Duodenal mucosa (tissue), 2 donors: ENCODE data around the gene CROCC2.

ENCODE experiments used
- H3K27ac ChIP-seq: one replicate; pipeline ENCODE4 v1.7.0; 2013; ENCODE audit warnings: low read depth, low read length
- H3K27me3 ChIP-seq, 2 donors: one replicate each; pipeline ENCODE4 v1.7.0; 2013; ENCODE audit warnings: low read length in 2 of 2, control low read depth in 1 of 2; ENCODE audit not compliant: insufficient read depth in 2 of 2, control insufficient read depth in 1 of 2
- H3K36me3 ChIP-seq, 2 donors: one replicate each; pipeline ENCODE4 v1.7.0; 2013; ENCODE audit warnings: low read length in 2 of 2, control low read depth in 1 of 2; ENCODE audit not compliant: insufficient read depth in 2 of 2, control insufficient read depth in 1 of 2
- H3K4me1 ChIP-seq, 2 donors: one replicate each; pipeline ENCODE4 v1.7.0; 2013; ENCODE audit warnings: low read length in 2 of 2, control low read depth in 1 of 2; ENCODE audit not compliant: insufficient read depth in 2 of 2, control insufficient read depth in 1 of 2
- H3K4me3 ChIP-seq, 2 donors: one replicate each; pipeline ENCODE4 v1.7.0; 2013; ENCODE audit warnings: low read length in 2 of 2, low read depth in 1 of 2
- H3K9ac ChIP-seq, 2 donors: one replicate each; pipeline ENCODE4 v1.7.0; 2013; ENCODE audit warnings: low read length in 2 of 2, low read depth in 1 of 2
- H3K9me3 ChIP-seq, 2 donors: one replicate each; pipeline ENCODE4 v1.7.0; 2013; ENCODE audit warnings: low read length in 2 of 2, control low read depth in 1 of 2; ENCODE audit not compliant: control insufficient read depth in 1 of 2

The CROCC2 gene

DNA sequence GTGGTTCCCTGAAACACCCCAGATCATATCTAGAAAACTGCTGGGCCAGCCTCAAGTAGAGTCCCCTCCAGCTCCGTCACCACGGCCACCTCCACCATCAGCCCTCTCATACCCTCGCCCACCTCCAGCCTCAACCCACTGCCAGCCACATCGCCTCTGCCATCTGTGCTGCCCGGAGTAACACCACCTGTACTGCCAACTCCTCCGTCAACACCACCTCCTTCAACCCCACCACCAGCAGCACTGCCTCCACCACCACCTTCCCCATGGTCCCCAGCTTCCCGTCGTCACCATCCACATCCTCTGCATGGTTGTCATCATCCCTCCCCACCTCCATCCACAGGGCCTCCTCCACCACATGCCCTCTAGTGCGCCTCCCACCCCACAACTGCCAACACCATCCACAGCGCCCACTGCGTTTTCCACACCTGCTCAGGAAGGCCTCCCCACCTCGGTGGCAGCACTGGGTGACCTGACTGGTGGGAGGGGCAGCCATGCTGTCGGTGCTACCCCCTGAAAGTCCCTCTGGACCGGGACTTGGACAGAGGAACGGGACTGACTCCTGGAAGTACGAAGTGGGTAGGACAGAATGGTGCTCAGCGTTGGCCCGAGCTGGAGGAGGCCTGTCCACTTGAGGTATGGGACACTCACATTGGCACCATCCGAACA is 93.9 kb downstream of the CROCC2 start:
- Histone ChIP-seq H3K4me3 (peak overlapping the region; percentile 37 to 40), H3K4me1 (peaks cover 2 to 18% of the 10 kb centered on the region in 2 donors), H3K36me3 (peaks cover 0 to 9% of the 10 kb centered on the region in 2 donors), H3K9me3 (peaks cover 11 to 16% of the 10 kb centered on the region in 2 donors), H3K27ac (no peak overlapping the region), H3K27me3 (no peaks in the 10 kb centered on the region), H3K9ac (no peak overlapping the region)

DNA sequence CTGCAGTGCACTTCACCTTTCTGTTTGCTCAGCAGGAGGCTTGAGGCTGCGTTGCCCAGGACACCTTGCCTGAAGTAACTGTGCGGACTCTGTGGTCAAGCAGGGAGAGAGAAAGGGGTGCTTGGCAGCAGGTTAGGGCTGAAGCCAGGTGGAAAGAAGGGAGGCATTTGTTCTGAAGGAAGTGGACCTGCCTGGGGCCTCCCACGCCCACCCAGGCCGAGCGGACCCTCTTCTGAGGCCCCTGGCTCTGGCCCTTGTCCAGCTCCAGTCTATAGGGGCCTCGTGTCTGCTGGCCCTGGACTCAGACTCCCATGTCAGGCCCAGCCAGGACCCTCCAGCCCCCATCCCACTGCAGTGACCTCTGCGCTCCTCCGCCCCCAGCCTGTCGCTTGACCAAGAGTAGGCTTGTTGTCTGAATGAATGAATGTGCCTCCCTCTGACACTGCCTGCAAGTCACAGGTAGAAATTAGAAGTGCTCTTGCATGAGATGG is 94.7 kb downstream of the CROCC2 start:
- H3K27ac ChIP-seq = no peak overlapping the region
- H3K9ac ChIP-seq = no peak overlapping the region
- H3K9me3 ChIP-seq = peaks cover 12 to 20% of the 10 kb centered on the region in 2 donors
- no peaks in the 10 kb centered on the region for H3K27me3 ChIP-seq
- H3K36me3 ChIP-seq = peaks cover 0 to 9% of the 10 kb centered on the region in 2 donors
- H3K4me1 ChIP-seq = peaks cover 0 to 12% of the 10 kb centered on the region in 2 donors
- H3K4me3 ChIP-seq = no peak overlapping the region

DNA sequence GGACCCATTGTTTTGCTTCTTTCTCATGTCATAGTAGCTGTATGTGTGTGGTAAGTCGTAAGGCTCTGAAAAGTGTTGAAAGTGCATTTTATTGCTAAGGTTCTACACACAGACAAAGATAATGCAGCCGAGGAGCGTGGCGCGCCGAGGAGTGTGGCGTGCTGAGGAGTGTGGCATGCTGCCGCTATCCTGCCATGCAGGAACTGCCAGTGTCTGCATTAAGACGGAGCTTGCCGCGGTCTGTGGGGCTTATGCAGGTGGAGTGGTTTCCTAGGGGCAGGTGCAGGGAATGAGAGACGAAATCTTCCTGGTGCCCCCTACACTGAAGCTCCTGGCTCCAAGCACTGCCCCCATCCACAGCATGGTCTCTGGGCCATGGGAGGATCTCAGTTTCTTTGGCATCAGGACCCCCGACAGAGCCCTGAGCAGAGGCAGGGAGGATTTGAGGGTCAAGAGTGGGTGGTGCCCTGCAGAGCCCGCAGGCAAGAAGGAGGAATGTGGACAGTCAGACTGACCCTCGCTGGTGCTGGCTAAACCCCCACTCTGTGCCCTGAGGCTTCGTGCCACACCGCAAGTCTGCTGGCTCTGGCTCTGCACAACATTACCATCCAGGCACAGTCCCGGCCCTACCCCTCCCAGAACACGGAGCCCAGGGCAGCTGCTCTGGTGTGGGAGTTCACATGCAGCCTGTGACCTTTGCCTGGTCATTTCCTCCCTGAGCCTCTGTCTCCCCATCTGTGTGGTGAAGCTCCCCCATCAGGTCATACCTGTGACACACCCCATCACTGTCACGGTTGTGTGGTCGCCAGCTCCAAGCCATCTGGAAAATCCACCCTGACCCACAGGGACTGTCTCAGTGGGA is 95.5 kb downstream of the CROCC2 start:
- H3K4me3 ChIP-seq = no peak overlapping the region
- no peak overlapping the region for H3K27ac ChIP-seq
- peaks cover 0 to 12% of the 10 kb centered on the region in 2 donors for H3K4me1 ChIP-seq
- H3K27me3 ChIP-seq = no peaks in the 10 kb centered on the region
- peaks cover 0 to 9% of the 10 kb centered on the region in 2 donors for H3K36me3 ChIP-seq
- peaks cover 12 to 20% of the 10 kb centered on the region in 2 donors for H3K9me3 ChIP-seq
- H3K9ac ChIP-seq = no peak overlapping the region

DNA sequence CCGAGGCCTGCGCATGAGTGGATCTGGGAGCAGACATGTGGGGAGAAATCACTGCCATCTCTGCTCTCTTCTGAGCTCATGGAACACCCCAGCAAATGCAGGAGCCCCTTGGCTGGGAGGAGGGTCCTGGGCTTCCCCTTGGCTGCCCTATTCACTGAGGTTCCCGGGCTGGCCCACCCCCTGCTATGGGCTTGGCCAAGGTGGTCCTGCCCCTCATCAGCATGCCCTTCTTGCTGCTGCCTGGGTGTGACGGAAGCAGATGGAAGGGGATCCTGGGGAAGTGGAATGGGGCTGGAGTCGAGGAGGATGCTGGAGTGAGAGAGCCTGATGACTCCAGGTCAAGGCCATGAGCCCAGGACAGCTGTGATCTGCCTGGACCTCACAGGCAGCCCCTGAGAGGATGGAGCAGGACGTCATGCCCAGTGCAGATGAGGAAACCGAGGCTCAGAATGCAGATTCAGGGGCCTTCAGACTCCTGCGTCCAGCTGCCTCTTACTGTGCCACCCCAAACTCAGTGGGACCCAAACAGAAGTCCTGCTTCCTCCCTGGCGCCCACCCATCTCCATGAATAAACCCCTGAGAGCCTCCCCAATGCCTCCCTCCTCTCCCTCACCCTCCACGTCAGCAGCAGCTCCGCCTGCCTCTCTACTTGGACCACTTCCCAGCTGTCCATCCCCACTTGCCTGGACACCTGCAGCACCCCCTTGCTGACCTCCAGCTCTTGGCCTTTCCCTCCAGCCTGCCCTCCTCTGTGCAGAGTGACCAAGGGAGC is 96.3 kb downstream of the CROCC2 start:
- Histone ChIP-seq H3K36me3 (peaks cover 0 to 9% of the 10 kb centered on the region in 2 donors), H3K4me3 (no peak overlapping the region), H3K4me1 (peaks cover 0 to 11% of the 10 kb centered on the region in 2 donors), H3K27me3 (no peaks in the 10 kb centered on the region), H3K27ac (no peak overlapping the region), H3K9me3 (peaks cover 12 to 20% of the 10 kb centered on the region in 2 donors), H3K9ac (no peak overlapping the region)

DNA sequence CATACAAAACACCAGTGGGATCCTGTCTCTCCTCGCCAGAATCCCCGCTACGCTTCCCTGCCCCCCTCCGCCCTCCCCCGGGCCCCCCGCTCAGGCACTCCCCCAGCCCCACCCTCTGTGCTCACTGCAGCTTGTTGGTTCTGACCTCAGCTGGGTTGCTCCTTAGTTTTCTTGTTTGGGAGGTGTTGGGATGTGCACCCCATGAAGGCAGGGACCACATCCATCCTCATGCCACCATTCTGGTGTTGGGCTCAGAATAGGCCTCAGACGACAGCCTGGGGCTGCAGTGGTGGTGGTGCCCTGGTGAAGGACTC is 96.9 kb downstream of the CROCC2 start:
- peaks cover 0 to 9% of the 10 kb centered on the region in 2 donors for H3K36me3 ChIP-seq

DNA sequence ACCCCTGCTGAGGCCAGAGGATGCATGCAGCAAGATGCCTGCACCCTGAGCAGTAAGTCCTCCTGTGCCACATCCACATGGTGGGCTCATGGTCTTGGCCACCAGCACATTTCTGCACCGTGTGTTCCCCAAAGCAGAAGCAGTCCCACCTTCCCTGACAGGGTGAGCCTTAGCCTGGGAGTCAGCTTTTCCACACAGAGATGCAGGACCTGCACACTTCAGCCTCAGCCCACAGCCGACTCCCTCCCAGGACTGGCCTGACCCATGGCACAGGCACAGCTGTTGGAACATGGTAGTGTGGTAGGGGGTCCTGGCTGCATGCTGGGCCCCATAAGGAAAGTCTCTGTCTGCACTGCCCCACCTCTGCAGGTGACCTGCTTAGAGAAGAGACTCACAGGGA is 97.2 kb downstream of the CROCC2 start:
- no peak overlapping the region for H3K27ac ChIP-seq
- H3K4me1 ChIP-seq = peaks cover 0 to 3% of the 10 kb centered on the region in 2 donors
- no peak overlapping the region for H3K9ac ChIP-seq
- H3K36me3 ChIP-seq = peaks cover 0 to 9% of the 10 kb centered on the region in 2 donors
- no peaks in the 10 kb centered on the region for H3K27me3 ChIP-seq
- no peak overlapping the region for H3K4me3 ChIP-seq
- H3K9me3 ChIP-seq = peaks cover 12 to 20% of the 10 kb centered on the region in 2 donors

More for the DNA sequence above, 96.9 kb downstream of the CROCC2 start:
- no peak overlapping the region for H3K27ac ChIP-seq
- no peaks in the 10 kb centered on the region for H3K27me3 ChIP-seq
- no peak overlapping the region for H3K9ac ChIP-seq
- peaks cover 12 to 20% of the 10 kb centered on the region in 2 donors for H3K9me3 ChIP-seq
- H3K4me1 ChIP-seq = peaks cover 0 to 6% of the 10 kb centered on the region in 2 donors
- no peak overlapping the region for H3K4me3 ChIP-seq

DNA sequence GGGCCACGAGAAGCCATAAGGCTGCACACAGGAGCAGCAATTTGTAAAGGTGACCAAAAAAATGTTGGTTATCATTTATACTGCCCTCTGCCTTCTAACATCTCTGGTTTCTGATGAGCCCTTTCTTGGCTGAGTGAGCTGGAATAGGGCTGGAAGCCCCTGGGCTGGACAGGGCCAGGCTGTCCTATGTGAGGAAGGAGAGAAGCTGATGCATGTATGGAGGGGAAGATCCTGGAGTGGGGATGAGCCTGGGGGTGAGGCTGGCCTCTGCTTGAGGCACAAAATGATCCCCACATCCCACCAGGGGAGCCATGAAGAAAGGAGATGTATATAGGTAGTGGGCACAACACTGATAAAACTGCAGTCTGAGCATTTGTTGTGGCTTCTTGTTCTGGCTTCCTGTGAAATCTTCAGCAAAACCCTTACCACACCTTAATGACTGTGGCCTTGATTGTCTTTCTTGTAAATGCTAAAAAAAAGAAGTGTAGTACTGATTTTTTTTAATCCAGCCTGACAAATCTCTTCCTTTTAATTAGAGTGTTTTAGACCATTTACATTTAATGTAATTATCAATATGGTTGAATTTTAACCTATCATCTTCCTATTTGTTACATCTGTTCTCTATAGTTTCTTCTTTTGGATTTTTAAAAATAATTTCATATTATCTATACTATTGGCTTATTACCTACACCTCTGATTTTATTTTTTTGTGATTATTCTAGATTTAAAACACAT is 97.9 kb downstream of the CROCC2 start:
- no peaks in the 10 kb centered on the region for H3K27me3 ChIP-seq
- H3K4me1 ChIP-seq = peaks cover 2 to 3% of the 10 kb centered on the region in 2 donors
- H3K9ac ChIP-seq = no peak overlapping the region
- H3K9me3 ChIP-seq = peaks cover 12 to 20% of the 10 kb centered on the region in 2 donors
- H3K4me3 ChIP-seq = no peak overlapping the region
- no peak overlapping the region for H3K27ac ChIP-seq
- peaks cover 0 to 9% of the 10 kb centered on the region in 2 donors for H3K36me3 ChIP-seq

DNA sequence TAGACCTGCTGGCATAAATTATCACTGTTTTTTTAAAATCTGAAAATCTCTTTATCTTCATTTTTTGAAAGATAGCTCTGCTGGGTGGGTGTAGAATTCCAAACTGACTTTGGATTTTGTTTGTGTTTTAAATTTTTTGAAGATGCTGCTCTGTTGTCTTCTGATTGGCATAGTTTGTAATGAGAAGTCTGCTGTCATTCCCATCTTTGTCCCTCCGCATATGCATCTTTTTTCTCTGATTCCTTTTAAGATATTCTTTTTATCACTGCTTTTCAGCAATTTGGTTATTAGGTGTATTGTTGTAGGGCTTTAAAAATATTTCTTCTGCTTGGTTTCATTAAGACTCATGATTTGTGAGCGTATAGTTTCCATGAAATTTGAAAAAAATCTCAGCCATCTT is 99.4 kb downstream of the CROCC2 start:
- Histone ChIP-seq H3K9ac (no peak overlapping the region), H3K27ac (no peak overlapping the region), H3K4me1 (peaks cover 15 to 17% of the 10 kb centered on the region in 2 donors), H3K36me3 (peaks cover 0 to 9% of the 10 kb centered on the region in 2 donors), H3K9me3 (peaks cover 12 to 20% of the 10 kb centered on the region in 2 donors), H3K4me3 (no peak overlapping the region), H3K27me3 (no peaks in the 10 kb centered on the region)

DNA sequence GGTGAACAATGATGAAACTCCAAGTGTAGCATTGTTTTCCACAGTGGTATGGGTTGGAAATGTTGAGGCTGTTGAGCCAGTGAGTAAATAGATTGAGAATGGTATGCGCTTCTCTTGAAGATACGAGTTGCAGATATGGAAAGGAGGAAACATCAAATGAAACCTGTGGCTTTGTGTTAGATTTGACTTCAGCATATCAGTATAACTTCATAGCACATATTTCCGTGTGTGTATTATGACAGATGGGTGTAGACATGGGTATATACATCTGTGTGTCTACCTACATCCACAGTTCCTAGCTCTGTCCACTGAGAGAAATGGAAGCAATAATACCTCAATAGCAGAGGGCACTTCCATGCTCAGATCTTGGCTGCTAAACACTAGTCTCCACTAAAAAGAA is 100.3 kb downstream of the CROCC2 start:
- Histone ChIP-seq H3K27ac (no peak overlapping the region), H3K9ac (no peak overlapping the region), H3K36me3 (peaks cover 0 to 9% of the 10 kb centered on the region in 2 donors)

More for the DNA sequence above, 100.3 kb downstream of the CROCC2 start:
- Histone ChIP-seq H3K4me1 (peaks cover 18% of the 10 kb centered on the region in 2 donors), H3K4me3 (no peak overlapping the region), H3K27me3 (no peaks in the 10 kb centered on the region), H3K9me3 (peaks cover 12 to 20% of the 10 kb centered on the region in 2 donors)
